ENCODE results near the gene GPR4.
"Not testable (repeated sequence)": the region's sequence is repeated elsewhere in the genome, so short reads cannot be mapped to it uniquely, and the experiment has no call there.

The GPR4 gene

GRCh38 chr19:45601524-45602374, at the start of gene GPR4:
Gene GPR4 (minus strand): TSS chr19:45602212. CDS start chr19:45591866, 10,346 bp downstream.
- no peak for DNase-seq (ENCODE audit: low read depth)

GRCh38 chr19:45650722-45651121, 48.7 kb upstream of the GPR4 start:
- no peak for DNase-seq (ENCODE audit: low read depth)

- DNase-seq (ENCODE audit: low read depth) = no peak
Observed at GRCh38 chr19:45646345-45646698, 44.3 kb upstream of the GPR4 start.

GRCh38 chr19:45645631-45646344, 43.8 kb upstream of the GPR4 start:
- no peak for DNase-seq (ENCODE audit: low read depth)

GRCh38 chr19:45645068-45645630, 43.1 kb upstream of the GPR4 start:
- no peak for DNase-seq (ENCODE audit: low read depth)

GRCh38 chr19:45643927-45644771, 42.1 kb upstream of the GPR4 start:
- DNase-seq (ENCODE audit: low read depth) = no peak

GRCh38 chr19:45643024-45643926, 41.3 kb upstream of the GPR4 start:
- DNase-seq (ENCODE audit: low read depth) = peak; percentile 84

GRCh38 chr19:45641274-45642105, 39.5 kb upstream of the GPR4 start:
- peak; percentile 97 for DNase-seq (ENCODE audit: low read depth)

GRCh38 chr19:45640849-45641273, 38.8 kb upstream of the GPR4 start:
- DNase-seq (ENCODE audit: low read depth) = no peak

GRCh38 chr19:45638930-45639729, 37.1 kb upstream of the GPR4 start, which contains the start of gene EML2:
Gene EML2 (minus strand): TSS chr19:45639397. CDS start chr19:45639376, 21 bp downstream.
- DNase-seq (ENCODE audit: low read depth) = no peak

- no peak for DNase-seq (ENCODE audit: low read depth)
Observed at GRCh38 chr19:45637890-45638667, 36.1 kb upstream of the GPR4 start.

GRCh38 chr19:45636902-45637301, 34.9 kb upstream of the GPR4 start:
- DNase-seq (ENCODE audit: low read depth) = no peak

GRCh38 chr19:45636275-45636674, 34.3 kb upstream of the GPR4 start:
- DNase-seq (ENCODE audit: low read depth) = no peak

- peak; percentile 90 for DNase-seq (ENCODE audit: low read depth)
Observed at GRCh38 chr19:45632468-45633196, 30.6 kb upstream of the GPR4 start.

GRCh38 chr19:45630463-45630862, 28.5 kb upstream of the GPR4 start:
- DNase-seq (ENCODE audit: low read depth) = peak; percentile 91

- no peak for DNase-seq (ENCODE audit: low read depth)
Observed at GRCh38 chr19:45629704-45630103, 27.7 kb upstream of the GPR4 start.

GRCh38 chr19:45628219-45628618, 26.2 kb upstream of the GPR4 start:
- DNase-seq (ENCODE audit: low read depth) = not testable (repeated sequence)

- no peak for DNase-seq (ENCODE audit: low read depth)
Observed at GRCh38 chr19:45623984-45624383, 22.0 kb upstream of the GPR4 start.
